ENCODE results near the gene DMRTC2.

DNA sequence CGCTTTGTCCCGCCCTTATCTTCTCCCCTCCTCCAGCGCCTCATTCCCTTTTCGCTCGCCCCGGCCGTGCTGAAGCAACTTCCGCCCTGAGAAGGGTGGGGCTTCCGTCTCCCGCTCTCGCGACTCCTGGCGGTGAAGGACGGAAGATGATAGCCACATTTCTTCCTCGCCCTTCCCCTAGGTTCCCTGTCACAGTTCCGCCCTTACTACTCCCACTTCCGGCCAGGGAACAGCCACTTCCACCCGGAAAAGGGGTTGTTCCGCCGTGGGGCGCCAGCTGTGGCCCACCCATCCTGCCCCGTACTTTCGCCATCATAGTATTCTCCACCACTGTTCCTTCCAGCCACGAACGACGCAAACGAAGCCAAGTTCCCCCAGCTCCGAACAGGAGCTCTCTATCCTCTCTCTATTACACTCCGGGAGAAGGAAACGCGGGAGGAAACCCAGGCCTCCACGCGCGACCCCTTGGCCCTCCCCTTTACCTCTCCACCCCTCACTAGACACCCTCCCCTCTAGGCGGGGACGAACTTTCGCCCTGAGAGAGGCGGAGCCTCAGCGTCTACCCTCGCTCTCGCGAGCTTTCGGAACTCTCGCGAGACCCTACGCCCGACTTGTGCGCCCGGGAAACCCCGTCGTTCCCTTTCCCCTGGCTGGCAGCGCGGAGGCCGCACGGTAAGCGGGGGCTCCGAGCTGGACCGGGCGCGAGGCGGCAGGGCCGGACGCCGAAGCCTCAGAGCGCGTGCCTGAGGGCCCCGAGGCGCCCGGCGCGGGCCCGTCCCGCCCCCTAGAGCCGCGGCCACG is 15.0 kb downstream of the DMRTC2 start, which contains the start of gene RPS19:
- TF ChIP-seq CTCF (IDR thresholded peaks at IDR 0.05) = peak; percentile 40 to 91 (median 68)
- peak; percentile 18 to 87 for TF ChIP-seq POLR2A (IDR thresholded peaks at IDR 0.05)

Data from thyroid gland (tissue), 4 donors.